Measurements from ENCODE around the gene MAP4K4.

- TF ChIP-seq CTCF (IDR thresholded peaks at IDR 0.05) (no peak), POLR2A (IDR thresholded peaks at IDR 0.05) (no peak), POLR2AphosphoS5 (IDR thresholded peaks at IDR 0.05) (no peak)
Observed at GRCh38 chr2:101790416-101790815, 92.9 kb downstream of the MAP4K4 start.

Data from stomach (tissue), 4 donors.